Activated T-cell treated with anti-CD3 and anti-CD28 coated beads for 4 hours (primary cell): ENCODE data around the gene PSG2.
"Not testable (repeated sequence)": the region's sequence is repeated elsewhere in the genome, so short reads cannot be mapped to it uniquely, and the experiment has no call there.

Experiments used
- DNase-seq: peaks from one replicate; pipeline ENCODE4 v3.0.0-alpha.2; 2020

Gene PSG2

GRCh38 chr19:43082601-43083000 is at the start of gene PSG2:
Gene PSG2, minus strand, starts transcription at chr19:43082701. Its CDS starts 132 bp downstream, at chr19:43082569.
- DNase-seq, result not testable (repeated sequence)

DNA sequence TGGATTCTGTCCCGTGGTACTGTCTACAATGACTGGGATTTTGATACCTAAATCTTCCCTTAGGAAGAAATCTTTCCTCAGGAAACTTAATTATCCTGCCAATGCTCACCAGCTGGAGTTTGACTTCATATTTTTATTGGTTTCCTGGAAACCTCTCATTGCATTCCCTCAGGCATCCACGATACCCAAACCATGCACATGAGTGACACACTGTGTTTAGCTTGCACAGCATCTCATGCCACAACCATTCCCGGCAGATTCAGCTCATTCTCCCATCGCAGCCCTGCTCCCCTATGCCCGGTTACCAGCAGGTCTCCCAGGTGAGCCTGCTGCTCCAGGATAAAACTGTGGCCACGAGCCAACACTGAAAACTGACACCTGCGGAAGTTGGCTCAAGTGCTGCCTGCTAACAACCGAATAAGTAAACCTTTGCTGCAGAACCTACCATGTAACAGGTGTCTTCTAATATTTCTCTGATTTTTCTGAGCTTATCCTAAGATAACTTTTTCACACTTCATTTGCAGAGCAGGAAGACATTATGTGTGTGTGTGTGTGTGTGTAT is 48.9 kb upstream of the PSG2 start:
- DNase-seq, result not testable (repeated sequence)

GRCh38 chr19:43129197-43129596 is 46.7 kb upstream of the PSG2 start:
- DNase-seq, result not testable (repeated sequence)

DNA sequence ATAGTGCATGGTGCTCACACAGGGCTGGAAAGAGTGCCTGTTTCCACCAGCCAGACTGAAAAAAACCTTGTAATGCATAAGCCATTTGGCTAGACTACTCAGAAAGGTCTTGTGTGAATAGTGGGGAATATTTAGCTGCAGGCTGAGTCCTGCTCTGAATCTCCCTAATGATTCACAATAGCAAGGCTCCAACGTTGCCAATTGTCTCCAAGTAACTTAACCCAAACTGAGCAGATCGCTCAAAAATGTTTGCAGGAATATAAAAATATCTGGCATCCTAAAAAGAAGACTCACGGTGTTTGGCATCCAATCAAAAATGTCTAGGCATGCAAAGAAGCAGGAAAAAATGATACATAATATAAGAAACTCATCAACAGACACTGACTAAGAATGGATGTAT is 44.8 kb upstream of the PSG2 start:
- not testable (repeated sequence) for DNase-seq

GRCh38 chr19:43126720-43127119 is 44.2 kb upstream of the PSG2 start:
- DNase-seq, result no peak

- DNase-seq, result no peak
These were observed 41.9 kb upstream of the PSG2 start for GRCh38 chr19:43124360-43124759.

DNA sequence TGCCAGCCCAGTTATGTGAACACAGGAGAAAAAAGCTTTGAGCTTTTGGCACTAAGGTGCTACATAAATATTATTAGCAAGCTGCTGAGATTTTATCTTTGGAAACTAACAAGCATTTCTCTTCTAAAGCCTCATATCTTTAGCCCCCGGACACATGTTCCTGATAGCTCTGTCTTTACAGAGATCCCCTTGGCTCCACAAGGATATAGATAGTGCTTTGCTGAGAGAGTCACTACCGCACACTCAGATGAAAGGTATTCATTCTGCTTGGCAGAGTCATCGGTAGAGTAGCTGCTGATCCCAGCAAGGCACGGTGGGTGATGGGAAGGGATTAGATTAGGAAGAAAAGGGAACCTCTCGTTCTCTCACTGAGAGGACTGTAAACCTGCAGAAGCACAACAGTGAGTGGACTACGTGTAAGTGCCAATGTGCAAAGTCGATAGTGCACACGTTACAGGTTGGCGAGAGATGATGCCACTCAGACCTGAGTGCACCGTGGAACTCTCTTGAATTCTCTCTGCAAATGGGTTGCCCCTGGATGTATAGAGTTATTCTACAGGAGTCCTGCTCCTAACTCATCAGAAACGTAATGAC is 38.0 kb upstream of the PSG2 start:
- not testable (repeated sequence) for DNase-seq

- DNase-seq, result not testable (repeated sequence)
These were observed 37.0 kb upstream of the PSG2 start for GRCh38 chr19:43119526-43119925.

- DNase-seq, result not testable (repeated sequence)
These were observed 33.9 kb upstream of the PSG2 start for GRCh38 chr19:43116421-43116820.

DNA sequence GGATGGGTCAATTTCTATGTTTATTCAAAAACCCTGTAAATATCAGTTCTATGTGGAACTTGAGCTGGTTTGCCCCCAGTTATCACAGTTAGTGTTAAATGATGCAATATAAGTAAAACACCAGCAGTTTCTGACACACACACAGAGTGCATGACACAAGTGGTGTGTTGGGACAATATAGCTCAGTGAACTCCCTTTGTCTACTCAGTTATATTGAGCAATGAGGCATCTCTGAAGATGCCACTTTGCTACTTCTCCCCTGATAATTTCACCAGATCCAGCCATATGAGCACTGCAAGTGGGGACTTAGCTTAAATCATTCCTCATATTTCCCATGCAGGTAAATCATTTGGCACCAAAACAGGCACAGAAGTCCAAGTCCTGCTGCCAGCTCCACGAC is 33.0 kb upstream of the PSG2 start:
- not testable (repeated sequence) for DNase-seq

- not testable (repeated sequence) for DNase-seq
These were observed 32.6 kb upstream of the PSG2 start for GRCh38 chr19:43115064-43115463.

DNA sequence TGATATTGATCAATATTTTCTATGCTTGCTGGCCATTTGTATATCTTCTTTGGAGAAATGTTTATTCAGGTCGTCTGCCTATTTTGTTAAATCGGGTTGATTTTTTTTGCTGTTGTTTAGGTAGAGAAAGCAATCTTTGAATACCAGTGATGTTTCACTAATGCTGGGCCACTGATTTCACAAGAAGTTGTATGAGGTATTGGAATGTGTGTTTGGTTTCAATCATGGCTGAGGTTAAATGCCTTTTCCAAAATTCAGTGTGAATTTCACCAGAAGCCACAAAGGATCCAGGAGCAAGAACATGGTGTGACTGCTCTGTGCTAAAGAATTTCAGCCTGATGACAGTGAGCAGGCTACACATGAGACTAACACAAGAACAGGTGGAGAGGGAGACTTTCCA is 32.1 kb upstream of the PSG2 start:
- DNase-seq, result not testable (repeated sequence)

DNA sequence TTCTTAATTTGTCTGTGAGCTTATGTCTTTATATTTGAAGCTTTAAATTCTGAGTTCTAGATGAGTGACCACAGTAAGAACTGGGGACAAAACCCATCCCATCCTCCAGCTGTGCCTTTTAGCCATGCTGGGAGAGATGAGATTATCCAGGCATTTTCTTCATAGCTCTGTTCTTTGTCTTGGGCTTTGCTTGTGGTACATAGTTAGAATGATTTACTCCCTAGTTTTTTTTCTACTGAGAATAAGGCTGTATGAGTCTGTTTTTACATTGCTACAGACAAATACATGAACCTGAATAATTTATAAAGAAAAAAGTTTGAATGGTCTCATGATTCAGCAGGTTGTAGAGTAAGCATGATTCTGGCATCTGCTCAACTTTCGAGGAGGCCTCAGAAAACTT is 24.9 kb upstream of the PSG2 start:
- not testable (repeated sequence) for DNase-seq

- DNase-seq, result no peak
These were observed 23.0 kb upstream of the PSG2 start for GRCh38 chr19:43105496-43105895.

DNA sequence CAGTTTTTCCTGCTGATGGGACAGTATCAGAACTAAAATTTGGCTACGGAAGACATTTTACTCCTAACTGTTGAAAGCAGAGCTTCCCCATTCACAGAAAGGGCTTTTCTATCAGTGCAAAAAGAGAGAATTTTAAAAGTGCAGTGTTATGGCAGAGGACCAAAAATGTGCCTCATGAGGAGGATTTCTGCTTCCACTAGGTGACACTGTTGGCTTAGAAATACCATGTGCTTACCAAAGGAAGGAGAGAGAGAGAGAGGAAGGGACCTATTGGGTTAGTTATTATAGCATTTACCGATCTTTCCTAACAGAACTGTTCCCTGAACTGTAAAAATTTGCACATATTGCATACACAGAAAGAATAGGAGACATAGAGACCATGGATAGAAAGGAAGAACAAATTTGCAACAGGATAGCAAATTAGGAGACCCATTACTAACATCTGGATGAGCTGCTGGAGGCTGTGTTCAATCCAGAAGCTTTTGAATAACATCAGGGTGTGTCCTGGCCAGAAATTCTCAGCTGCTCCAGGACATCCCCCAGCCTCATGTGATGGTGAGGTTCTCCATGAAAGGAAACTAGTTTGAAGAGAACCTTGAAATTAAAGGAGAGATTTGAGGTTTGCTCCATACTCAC is 21.8 kb upstream of the PSG2 start:
- not testable (repeated sequence) for DNase-seq

- DNase-seq, result no peak
These were observed 19.4 kb upstream of the PSG2 start for GRCh38 chr19:43101950-43102349.

- not testable (repeated sequence) for DNase-seq
These were observed 15.9 kb upstream of the PSG2 start for GRCh38 chr19:43098416-43098815.

GRCh38 chr19:43087702-43088340 is 5.3 kb upstream of the PSG2 start:
- DNase-seq, result peak; percentile 8

- not testable (repeated sequence) for DNase-seq
These were observed 3.5 kb upstream of the PSG2 start for GRCh38 chr19:43085796-43086530.

- not testable (repeated sequence) for DNase-seq
These were observed 1.8 kb upstream of the PSG2 start for GRCh38 chr19:43084196-43084832.

DNA sequence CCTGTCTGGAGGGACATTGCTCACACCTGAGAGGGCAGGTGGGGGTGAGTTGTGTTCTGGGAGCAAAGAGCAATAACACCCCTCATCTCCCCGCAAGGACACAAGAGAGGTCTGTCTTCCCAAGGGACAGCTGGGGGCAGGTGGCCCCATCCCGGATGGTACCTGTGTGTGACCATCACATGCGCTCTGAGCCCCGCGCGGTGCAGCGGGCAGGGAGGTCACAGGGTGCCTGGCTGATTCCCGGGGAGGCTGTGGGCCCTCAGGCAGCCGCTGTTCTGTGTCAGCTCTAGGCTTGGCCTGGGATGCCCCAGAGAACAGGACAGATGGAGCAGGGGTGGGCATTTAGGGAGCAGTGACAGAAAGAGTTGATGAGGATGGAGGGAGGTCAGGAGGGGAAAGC is 1.2 kb upstream of the PSG2 start:
- DNase-seq, result not testable (repeated sequence)

GRCh38 chr19:43078311-43078710 is 4.2 kb downstream of the PSG2 start:
- DNase-seq, result no peak

DNA sequence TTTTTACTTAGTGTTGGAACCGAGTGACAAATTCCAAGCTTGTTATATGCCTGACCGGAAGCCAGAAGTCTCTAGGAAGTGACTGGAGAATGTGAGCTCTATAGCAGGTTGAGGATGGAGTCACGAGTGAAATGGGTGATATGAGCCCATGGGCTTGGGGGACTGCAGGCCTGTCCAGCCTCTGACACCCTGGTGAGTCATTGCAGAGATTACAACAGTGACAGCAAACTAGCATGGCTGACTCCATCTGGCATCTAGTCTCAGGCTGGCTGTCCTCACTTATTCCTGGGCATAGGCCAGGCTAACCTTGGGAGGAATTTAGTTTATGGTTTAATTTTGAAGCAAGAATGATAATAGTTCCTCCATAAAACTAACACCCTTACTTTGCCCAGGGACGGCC is 4.6 kb downstream of the PSG2 start:
- not testable (repeated sequence) for DNase-seq
